ENCODE results near the gene SHE.

GRCh38 chr1:154467434-154468102, 34.6 kb downstream of the SHE start:
- no peak for TF ChIP-seq CTCF (IDR thresholded peaks at IDR 0.05; ENCODE audit: insufficient read depth, low read length, poor library complexity, severe bottlenecking)
- no peak for TF ChIP-seq EZH2phosphoT487 (conservative IDR thresholded peaks at IDR 0.05; ENCODE audit: low read length)
